NCI-H2196 treated with DMSO at 0.1 percent for 48 hours (cell line): ENCODE measurements around the gene LRFN4.

Experiments
- DNase-seq: peaks from one replicate; lab custom pipeline; 2025; ENCODE audit not compliant: unreplicated experiment; lab: John Stamatoyannopoulos, UW

LRFN4 gene

GRCh38 chr11:66887526-66887925 is 30.7 kb downstream of the LRFN4 start:
- no peak for DNase-seq

- DNase-seq, result no peak
Observed at GRCh38 chr11:66888282-66888681, 31.4 kb downstream of the LRFN4 start.

- DNase-seq, result no peak
Observed at GRCh38 chr11:66889960-66890359, 33.1 kb downstream of the LRFN4 start.

- DNase-seq, result peak; percentile 7
Observed at GRCh38 chr11:66891851-66892660, 35.2 kb downstream of the LRFN4 start.

- DNase-seq, result no peak
Observed at GRCh38 chr11:66892911-66893310, 36.0 kb downstream of the LRFN4 start.

- no peak for DNase-seq
Observed at GRCh38 chr11:66894141-66894540, 37.3 kb downstream of the LRFN4 start.

- no peak for DNase-seq
Observed at GRCh38 chr11:66901964-66902390, 45.1 kb downstream of the LRFN4 start.

GRCh38 chr11:66902486-66903177 is 45.8 kb downstream of the LRFN4 start:
- DNase-seq, result no peak

- DNase-seq, result no peak
Observed at GRCh38 chr11:66904055-66904454, 47.2 kb downstream of the LRFN4 start.

GRCh38 chr11:66904561-66904960 is 47.7 kb downstream of the LRFN4 start:
- no peak for DNase-seq

- DNase-seq, result no peak
Observed at GRCh38 chr11:66904981-66905521, 48.2 kb downstream of the LRFN4 start.

- no peak for DNase-seq
Observed at GRCh38 chr11:66905631-66906030, 48.8 kb downstream of the LRFN4 start.

- DNase-seq, result no peak
Observed at GRCh38 chr11:66906061-66906733, 49.3 kb downstream of the LRFN4 start.

GRCh38 chr11:66907751-66908630 is 51.1 kb downstream of the LRFN4 start:
- DNase-seq, result no peak

- no peak for DNase-seq
Observed at GRCh38 chr11:66909181-66909580, 52.3 kb downstream of the LRFN4 start.

- DNase-seq, result no peak
Observed at GRCh38 chr11:66910016-66910415, 53.2 kb downstream of the LRFN4 start.
